ENCODE results near the gene ZDHHC8.
"Not testable (repeated sequence)": the region's sequence is repeated elsewhere in the genome, so short reads cannot be mapped to it uniquely, and the experiment has no call there.

Gene ZDHHC8

GRCh38 chr22:20151276-20151588 lies 19.6 kb downstream of the ZDHHC8 start:
- Mint-ChIP-seq H3K27ac (ENCODE audit: low read depth) (no peak overlapping the region), H3K9me3 (no peaks in the 10 kb centered on the region), H3K27me3 (no peaks in the 10 kb centered on the region), H3K4me3 (no peak overlapping the region), H3K4me1 (no peaks in the 10 kb centered on the region), H3K36me3 (ENCODE audit: insufficient read depth) (no peaks in the 10 kb centered on the region)
- no peak for ATAC-seq (replicated peaks; ENCODE audit: extremely low read depth, poor library complexity, severe bottlenecking)
- no peak for DNase-seq (ENCODE audit: low spot score in 2 of 2)

- Mint-ChIP-seq H3K36me3 (ENCODE audit: insufficient read depth) (no peaks in the 10 kb centered on the region), H3K4me1 (peaks cover 6% of the 10 kb centered on the region), H3K9me3 (no peaks in the 10 kb centered on the region), H3K4me3 (no peak overlapping the region), H3K27me3 (peaks cover 9% of the 10 kb centered on the region), H3K27ac (ENCODE audit: low read depth) (no peak overlapping the region)
- no peak for ATAC-seq (replicated peaks; ENCODE audit: extremely low read depth, poor library complexity, severe bottlenecking)
- no peak for DNase-seq (ENCODE audit: low spot score in 2 of 2)
Measured at GRCh38 chr22:20152464-20152890, 20.9 kb downstream of the ZDHHC8 start.

- Mint-ChIP-seq H3K27ac (ENCODE audit: low read depth) (no peak overlapping the region), H3K4me3 (no peak overlapping the region), H3K27me3 (peaks cover 9% of the 10 kb centered on the region), H3K36me3 (ENCODE audit: insufficient read depth) (no peaks in the 10 kb centered on the region), H3K4me1 (peaks cover 6% of the 10 kb centered on the region), H3K9me3 (no peaks in the 10 kb centered on the region)
- no peak for ATAC-seq (replicated peaks; ENCODE audit: extremely low read depth, poor library complexity, severe bottlenecking)
- no peak for DNase-seq (ENCODE audit: low spot score in 2 of 2)
Measured at GRCh38 chr22:20153945-20154344, 22.3 kb downstream of the ZDHHC8 start.

GRCh38 chr22:20154602-20155187 lies 23.1 kb downstream of the ZDHHC8 start:
- ATAC-seq (replicated peaks; ENCODE audit: extremely low read depth, poor library complexity, severe bottlenecking) (no peak), DNase-seq (ENCODE audit: low spot score in 2 of 2) (no peak)
- H3K36me3 Mint-ChIP-seq (ENCODE audit: insufficient read depth) = no peaks in the 10 kb centered on the region
- no peak overlapping the region for H3K4me3 Mint-ChIP-seq
- H3K9me3 Mint-ChIP-seq = no peaks in the 10 kb centered on the region
- no peak overlapping the region for H3K27ac Mint-ChIP-seq (ENCODE audit: low read depth)
- H3K27me3 Mint-ChIP-seq = peaks cover 9% of the 10 kb centered on the region
- peaks cover 6% of the 10 kb centered on the region for H3K4me1 Mint-ChIP-seq

GRCh38 chr22:20155330-20156041 lies 23.9 kb downstream of the ZDHHC8 start:
- Mint-ChIP-seq H3K27me3 (peaks cover 9% of the 10 kb centered on the region), H3K36me3 (ENCODE audit: insufficient read depth) (no peaks in the 10 kb centered on the region), H3K4me1 (peaks cover 6% of the 10 kb centered on the region), H3K27ac (ENCODE audit: low read depth) (no peak overlapping the region), H3K9me3 (no peaks in the 10 kb centered on the region), H3K4me3 (no peak overlapping the region)
- no peak for DNase-seq (ENCODE audit: low spot score in 2 of 2)
- no peak for ATAC-seq (replicated peaks; ENCODE audit: extremely low read depth, poor library complexity, severe bottlenecking)

GRCh38 chr22:20156042-20156389 lies 24.4 kb downstream of the ZDHHC8 start:
- no peak for DNase-seq (ENCODE audit: low spot score in 2 of 2)
- Mint-ChIP-seq H3K27ac (ENCODE audit: low read depth) (no peak overlapping the region), H3K4me3 (no peak overlapping the region), H3K9me3 (no peaks in the 10 kb centered on the region), H3K4me1 (peaks cover 6% of the 10 kb centered on the region), H3K27me3 (peaks cover 9% of the 10 kb centered on the region), H3K36me3 (ENCODE audit: insufficient read depth) (no peaks in the 10 kb centered on the region)
- ATAC-seq (replicated peaks; ENCODE audit: extremely low read depth, poor library complexity, severe bottlenecking) = no peak

- Mint-ChIP-seq H3K27ac (ENCODE audit: low read depth) (no peak overlapping the region), H3K36me3 (ENCODE audit: insufficient read depth) (peaks cover 1% of the 10 kb centered on the region), H3K27me3 (peaks cover 9% of the 10 kb centered on the region), H3K4me3 (no peak overlapping the region), H3K9me3 (no peaks in the 10 kb centered on the region), H3K4me1 (peaks cover 6% of the 10 kb centered on the region)
- peak; percentile 82 to 96 for DNase-seq (ENCODE audit: low spot score in 2 of 2)
- ATAC-seq (replicated peaks; ENCODE audit: extremely low read depth, poor library complexity, severe bottlenecking) = peak; percentile 83
Measured at GRCh38 chr22:20156611-20157429, 25.2 kb downstream of the ZDHHC8 start.

GRCh38 chr22:20157430-20158183 lies 26.0 kb downstream of the ZDHHC8 start:
- DNase-seq (ENCODE audit: low spot score in 2 of 2) (no peak), ATAC-seq (replicated peaks; ENCODE audit: extremely low read depth, poor library complexity, severe bottlenecking) (no peak)
- Mint-ChIP-seq H3K27ac (ENCODE audit: low read depth) (no peak overlapping the region), H3K4me1 (peaks cover 6% of the 10 kb centered on the region), H3K27me3 (peaks cover 9% of the 10 kb centered on the region), H3K36me3 (ENCODE audit: insufficient read depth) (peaks cover 3% of the 10 kb centered on the region), H3K9me3 (no peaks in the 10 kb centered on the region), H3K4me3 (no peak overlapping the region)

GRCh38 chr22:20158391-20159036 lies 26.9 kb downstream of the ZDHHC8 start:
- H3K36me3 Mint-ChIP-seq (ENCODE audit: insufficient read depth) = peaks cover 3% of the 10 kb centered on the region

GRCh38 chr22:20159076-20159475 lies 27.5 kb downstream of the ZDHHC8 start:
- H3K4me3 Mint-ChIP-seq = no peak overlapping the region
- no peak for ATAC-seq (replicated peaks; ENCODE audit: extremely low read depth, poor library complexity, severe bottlenecking)

More at GRCh38 chr22:20158391-20159036, 26.9 kb downstream of the ZDHHC8 start:
- Mint-ChIP-seq H3K9me3 (no peaks in the 10 kb centered on the region), H3K4me1 (peaks cover 6% of the 10 kb centered on the region), H3K27me3 (peaks cover 9% of the 10 kb centered on the region), H3K27ac (ENCODE audit: low read depth) (no peak overlapping the region), H3K4me3 (no peak overlapping the region)
- ATAC-seq (replicated peaks; ENCODE audit: extremely low read depth, poor library complexity, severe bottlenecking) (no peak), DNase-seq (ENCODE audit: low spot score in 2 of 2) (no peak)

GRCh38 chr22:20159531-20159930 lies 27.9 kb downstream of the ZDHHC8 start:
- DNase-seq (ENCODE audit: low spot score in 2 of 2); H3K27me3 Mint-ChIP-seq; H3K27ac Mint-ChIP-seq (ENCODE audit: low read depth); ATAC-seq (replicated peaks; ENCODE audit: extremely low read depth, poor library complexity, severe bottlenecking); H3K4me3 Mint-ChIP-seq; H3K36me3 Mint-ChIP-seq (ENCODE audit: insufficient read depth); H3K9me3 Mint-ChIP-seq: not testable (repeated sequence)
- peaks cover 12% of the 10 kb centered on the region for H3K4me1 Mint-ChIP-seq

More at GRCh38 chr22:20159076-20159475, 27.5 kb downstream of the ZDHHC8 start:
- Mint-ChIP-seq H3K27me3 (peaks cover 9% of the 10 kb centered on the region), H3K4me1 (peaks cover 7% of the 10 kb centered on the region), H3K27ac (ENCODE audit: low read depth) (no peak overlapping the region), H3K36me3 (ENCODE audit: insufficient read depth) (peaks cover 3% of the 10 kb centered on the region), H3K9me3 (peaks cover 2% of the 10 kb centered on the region)
- DNase-seq (ENCODE audit: low spot score in 2 of 2) = no peak

- peaks cover 7% of the 10 kb centered on the region for H3K36me3 Mint-ChIP-seq (ENCODE audit: insufficient read depth)
- no peak for ATAC-seq (replicated peaks; ENCODE audit: extremely low read depth, poor library complexity, severe bottlenecking)
- H3K27ac Mint-ChIP-seq (ENCODE audit: low read depth) = no peak overlapping the region
- peaks cover 7% of the 10 kb centered on the region for H3K9me3 Mint-ChIP-seq
- no peak for DNase-seq (ENCODE audit: low spot score in 2 of 2)
- H3K4me3 Mint-ChIP-seq = no peak overlapping the region
- H3K4me1 Mint-ChIP-seq = peaks cover 12% of the 10 kb centered on the region
- H3K27me3 Mint-ChIP-seq = peaks cover 9% of the 10 kb centered on the region
Measured at GRCh38 chr22:20160041-20160440, 28.4 kb downstream of the ZDHHC8 start.

All from central memory CD8-positive, alpha-beta T cell (primary cell).